Lower lobe of right lung (tissue), 2 donors: Measurements from ENCODE around the gene MCF2L. TPM values are rescaled to one million over a fixed set of nuclear protein-coding genes. Genes with fewer than 3 reads are reported as not detected.

Experiments
- ATAC-seq, 2 donors: fragments of 200-7000 bp; cut with Tn5 transposase; one replicate each; pipeline ENCODE4 v1.9.1; 2020 to 2022; ENCODE audit warnings: mild to moderate bottlenecking in 2 of 2, moderate library complexity in 2 of 2
- DNase-seq: peaks from one replicate; pipeline ENCODE4 v3.0.0-alpha.2; 2020
- H3K27ac ChIP-seq: fragments of 200-600 bp; one replicate; pipeline ENCODE4 v1.8.0; 2022
- H3K27me3 ChIP-seq: fragments of 200-600 bp; one replicate; pipeline ENCODE4 v1.8.0; 2022; ENCODE audit warnings: low read depth
- H3K36me3 ChIP-seq: fragments of 200-600 bp; one replicate; pipeline ENCODE4 v1.8.0; 2022; ENCODE audit warnings: mild to moderate bottlenecking
- H3K4me1 ChIP-seq: fragments of 200-600 bp; one replicate; pipeline ENCODE4 v1.8.0; 2022
- H3K4me3 ChIP-seq: fragments of 200-600 bp; one replicate; pipeline ENCODE4 v1.8.0; 2022; ENCODE audit warnings: mild to moderate bottlenecking
- H3K9me3 ChIP-seq: fragments of 200-600 bp; one replicate; pipeline ENCODE4 v1.8.0; 2022
- CTCF ChIP-seq: fragments of 200-600 bp; IDR thresholded peaks from one replicate; pipeline ENCODE4 v1.8.0; 2022; ENCODE audit warnings: antibody characterized with exemption, mild to moderate bottlenecking
- intact Hi-C: fragments of 100-400 bp; cut with DNase I; formaldehyde crosslinking; loops from one replicate; pipeline ENCODE4 v1.11.0; 2022
- total RNA-seq: library from RNA; stranded (reverse); fragmentation: NEBNext Ultra II Directional; extraction: Animal tissue kit (Norgen Biotek cat#: 25700); gene quantifications from one replicate; pipeline ENCODE4 v1.2.1, GENCODE V29; 2021
- donor health status: DM: no; HTN: yes; CAD: no; lungs with severe emphysema.

The MCF2L gene
- total RNA-seq, 1 donor from 2014 or later = 42.4 TPM

GRCh38 chr13:113001241-113002140 is 32.5 kb downstream of the MCF2L start:
- Histone ChIP-seq H3K9me3 (no peaks in the 10 kb centered on the region), H3K36me3 (no peaks in the 10 kb centered on the region), H3K4me3 (peak overlapping the region; percentile 44), H3K27ac (peak overlapping the region; percentile 6), H3K4me1 (peaks cover 23% of the 10 kb centered on the region), H3K27me3 (peaks cover 16% of the 10 kb centered on the region)
- intact Hi-C loops = no loop called here
- TF ChIP-seq CTCF = no peak
- DNase-seq = peak; percentile 74
- peak; percentile 80 to 85 for ATAC-seq

GRCh38 chr13:113002206-113002912 is 33.3 kb downstream of the MCF2L start:
- DNase-seq = no peak

GRCh38 chr13:113002913-113003290 is 33.9 kb downstream of the MCF2L start:
- TF ChIP-seq CTCF = no peak
- no peak overlapping the region for H3K4me3 ChIP-seq
- H3K27ac ChIP-seq = no peak overlapping the region
- intact Hi-C loops = no loop called here
- H3K27me3 ChIP-seq = peaks cover 16% of the 10 kb centered on the region
- no peak for ATAC-seq
- H3K9me3 ChIP-seq = no peaks in the 10 kb centered on the region
- H3K4me1 ChIP-seq = peaks cover 14% of the 10 kb centered on the region
- no peak for DNase-seq
- H3K36me3 ChIP-seq = no peaks in the 10 kb centered on the region

More at GRCh38 chr13:113002206-113002912, 33.3 kb downstream of the MCF2L start:
- peak; percentile 38 to 50 for ATAC-seq
- TF ChIP-seq CTCF = peak; percentile 24
- Histone ChIP-seq H3K36me3 (no peaks in the 10 kb centered on the region), H3K27me3 (peaks cover 16% of the 10 kb centered on the region), H3K27ac (no peak overlapping the region), H3K9me3 (no peaks in the 10 kb centered on the region), H3K4me1 (peaks cover 19% of the 10 kb centered on the region), H3K4me3 (peak overlapping the region; percentile 44)
- intact Hi-C loops = no loop called here

- peak; percentile 30 for DNase-seq
These were observed 35.1 kb downstream of the MCF2L start for GRCh38 chr13:113004126-113004525.

More at GRCh38 chr13:113004126-113004525, 35.1 kb downstream of the MCF2L start:
- Histone ChIP-seq H3K27me3 (peaks cover 16% of the 10 kb centered on the region), H3K4me1 (peaks cover 13% of the 10 kb centered on the region), H3K27ac (no peak overlapping the region), H3K4me3 (no peak overlapping the region), H3K9me3 (no peaks in the 10 kb centered on the region), H3K36me3 (no peaks in the 10 kb centered on the region)
- TF ChIP-seq CTCF = no peak
- intact Hi-C loops = no loop called here
- ATAC-seq = no peak
